DMS79 (cell line): ENCODE results near the gene POU2F3.

Source experiments
- DNase-seq: peaks from one replicate; lab custom pipeline; 2025; lab: John Stamatoyannopoulos, UW

POU2F3 gene

GRCh38 chr11:120239713-120240640 is at the start of gene POU2F3:
Gene POU2F3 (plus strand): TSS chr11:120240140. CDS start chr11:120240344, 204 bp downstream.
- DNase-seq, result peak; percentile 28

- DNase-seq, result no peak
These were observed 48.9 kb upstream of the POU2F3 start for GRCh38 chr11:120191058-120191457.

- peak; percentile 32 for DNase-seq
These were observed 46.9 kb upstream of the POU2F3 start for GRCh38 chr11:120192831-120193625.

GRCh38 chr11:120194166-120194565 is 45.8 kb upstream of the POU2F3 start:
- DNase-seq, result no peak

GRCh38 chr11:120195601-120196320 is 44.2 kb upstream of the POU2F3 start:
- no peak for DNase-seq

GRCh38 chr11:120196826-120197225 is 43.1 kb upstream of the POU2F3 start:
- no peak for DNase-seq

GRCh38 chr11:120197251-120197891 is 42.6 kb upstream of the POU2F3 start:
- DNase-seq, result no peak

GRCh38 chr11:120197977-120198376 is 42.0 kb upstream of the POU2F3 start:
- no peak for DNase-seq

GRCh38 chr11:120198403-120198786 is 41.5 kb upstream of the POU2F3 start:
- no peak for DNase-seq

- no peak for DNase-seq
These were observed 41.0 kb upstream of the POU2F3 start for GRCh38 chr11:120198787-120199469.

GRCh38 chr11:120199613-120200012 is 40.3 kb upstream of the POU2F3 start:
- DNase-seq, result no peak

- no peak for DNase-seq
These were observed 39.3 kb upstream of the POU2F3 start for GRCh38 chr11:120200677-120201076.

GRCh38 chr11:120201653-120202052 is 38.3 kb upstream of the POU2F3 start:
- DNase-seq, result no peak

GRCh38 chr11:120203626-120204025 is 36.3 kb upstream of the POU2F3 start:
- no peak for DNase-seq

GRCh38 chr11:120205596-120206161 is 34.3 kb upstream of the POU2F3 start:
- no peak for DNase-seq

GRCh38 chr11:120207512-120207911 is 32.4 kb upstream of the POU2F3 start:
- no peak for DNase-seq

GRCh38 chr11:120208001-120208441 is 31.9 kb upstream of the POU2F3 start:
- DNase-seq, result no peak

GRCh38 chr11:120208777-120209176 is 31.2 kb upstream of the POU2F3 start:
- no peak for DNase-seq

- no peak for DNase-seq
These were observed 30.0 kb upstream of the POU2F3 start for GRCh38 chr11:120209746-120210625.
